Central memory CD8-positive, alpha-beta T cell (primary cell): Measurements from ENCODE around the gene DIAPH2.

Experiments
- ATAC-seq: fragments of 150-1000 bp; cut with Tn5 transposase; replicated peaks from 2 replicates; pipeline ENCODE4 v1.10.0; 2022; ENCODE audit warnings: mild to moderate bottlenecking, moderate FRiP score, moderate number of reproducible peaks; ENCODE audit not compliant: poor library complexity, severe bottlenecking; ENCODE audit errors: extremely low read depth
- DNase-seq, 2 donors: peaks; one replicate each; pipeline ENCODE4 v3.0.0; 2021; ENCODE audit warnings: low spot score in 2 of 2
- H3K27ac Mint-ChIP-seq: one replicate; pipeline ENCODE4 v1.8.0; 2022; ENCODE audit warnings: low read depth, mild to moderate bottlenecking, moderate library complexity, mixed read lengths
- H3K27me3 Mint-ChIP-seq: one replicate; pipeline ENCODE4 v1.8.0; 2022; ENCODE audit warnings: mixed read lengths
- H3K36me3 Mint-ChIP-seq: one replicate; pipeline ENCODE4 v1.8.0; 2022; ENCODE audit warnings: mild to moderate bottlenecking, moderate library complexity, mixed read lengths; ENCODE audit not compliant: insufficient read depth
- H3K4me1 Mint-ChIP-seq: one replicate; pipeline ENCODE4 v1.8.0; 2022; ENCODE audit warnings: mixed read lengths
- H3K4me3 Mint-ChIP-seq: one replicate; pipeline ENCODE4 v1.8.0; 2022; ENCODE audit warnings: mild to moderate bottlenecking, moderate library complexity, mixed read lengths
- H3K9me3 Mint-ChIP-seq: one replicate; pipeline ENCODE4 v1.8.0; 2022; ENCODE audit warnings: mixed read lengths

The DIAPH2 gene

DNA sequence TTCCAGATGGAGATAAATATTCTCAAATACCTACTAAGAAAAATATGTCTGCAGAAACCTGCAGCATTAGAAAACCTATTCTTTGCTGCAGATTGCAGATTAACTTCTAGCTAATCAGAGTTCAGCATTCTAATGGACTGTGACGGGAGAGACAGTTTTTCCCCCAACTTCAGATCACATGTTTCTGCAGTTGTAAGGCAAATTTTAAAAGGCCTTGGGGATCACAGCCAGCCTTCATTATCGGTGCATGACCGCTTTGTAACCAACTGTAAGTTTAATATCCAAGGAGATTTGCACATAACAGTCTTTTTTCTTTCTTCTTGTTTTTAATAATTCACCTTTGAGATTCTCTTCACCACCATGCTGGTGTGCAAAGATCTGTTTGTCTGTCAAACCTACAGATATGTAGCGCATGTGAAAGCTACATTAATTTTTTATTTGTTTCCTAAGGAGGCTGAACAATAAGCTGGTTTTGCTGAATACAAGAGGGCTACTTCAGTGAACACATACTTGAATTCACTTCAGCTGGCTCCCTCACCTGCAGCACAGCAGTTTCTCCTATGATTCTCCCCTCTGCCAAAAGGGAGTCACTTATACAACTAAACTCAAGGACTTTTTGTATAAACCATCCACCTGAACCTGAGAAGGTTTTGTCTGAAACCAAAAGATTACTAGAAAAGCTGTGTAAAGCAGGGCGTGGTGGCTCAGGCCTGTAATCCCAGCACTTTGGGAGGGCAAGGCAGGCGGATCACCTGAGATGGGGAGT, 687.5 kb downstream of the DIAPH2 start:
- Mint-ChIP-seq H3K4me1 (no peaks in the 10 kb centered on the region), H3K27ac (no peak overlapping the region), H3K36me3 (peaks cover 4% of the 10 kb centered on the region)

DNA sequence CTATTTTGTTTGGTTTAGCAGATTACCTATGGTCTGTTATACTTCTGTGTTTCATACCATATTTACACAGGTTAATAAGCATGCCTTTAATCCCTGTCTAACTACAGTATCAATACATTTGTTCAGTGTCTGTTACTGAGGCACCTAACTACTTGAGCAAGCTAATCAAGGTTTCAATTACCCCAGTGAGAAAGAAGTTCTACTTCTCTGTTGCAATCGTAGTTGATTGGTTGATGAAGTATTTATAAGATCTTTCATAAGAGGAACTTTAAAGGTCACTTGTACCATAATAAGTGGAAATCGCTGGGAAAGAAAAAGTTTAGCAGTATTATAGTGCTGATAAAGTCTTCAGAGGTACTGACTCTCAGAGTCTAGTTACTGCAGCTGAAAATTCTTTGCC, 689.6 kb downstream of the DIAPH2 start:
- Mint-ChIP-seq H3K27ac (no peak overlapping the region), H3K4me3 (no peak overlapping the region), H3K36me3 (peaks cover 4% of the 10 kb centered on the region), H3K4me1 (no peaks in the 10 kb centered on the region), H3K27me3 (no peaks in the 10 kb centered on the region), H3K9me3 (no peaks in the 10 kb centered on the region)
- DNase-seq (no peak), ATAC-seq (no peak)

More for the DNA sequence above, 687.5 kb downstream of the DIAPH2 start:
- Mint-ChIP-seq H3K9me3 (no peaks in the 10 kb centered on the region), H3K27me3 (no peaks in the 10 kb centered on the region), H3K4me3 (no peak overlapping the region)
- DNase-seq (no peak), ATAC-seq (no peak)

DNA sequence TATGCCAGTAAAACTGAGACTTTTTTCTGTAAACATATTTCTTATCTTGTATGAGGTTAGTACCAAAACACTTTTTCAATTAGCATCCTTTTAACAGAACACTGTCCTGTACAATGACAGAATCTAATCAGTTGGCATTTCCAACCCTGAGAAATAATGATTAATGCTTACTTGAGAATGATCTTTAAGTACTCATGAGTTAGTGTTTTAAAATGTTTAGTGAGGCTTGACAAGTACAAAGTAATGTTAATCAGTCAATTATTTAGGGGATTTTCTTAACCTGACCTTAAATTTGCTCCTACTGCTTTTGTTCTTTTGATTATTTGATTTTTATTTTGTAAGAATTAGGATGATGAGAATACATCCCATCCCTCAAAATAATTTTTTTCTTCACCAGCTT, 695.6 kb downstream of the DIAPH2 start:
- no peaks in the 10 kb centered on the region for H3K9me3 Mint-ChIP-seq
- H3K27ac Mint-ChIP-seq: no peak overlapping the region
- H3K4me3 Mint-ChIP-seq: no peak overlapping the region
- peaks cover 3% of the 10 kb centered on the region for H3K36me3 Mint-ChIP-seq
- no peaks in the 10 kb centered on the region for H3K27me3 Mint-ChIP-seq
- no peaks in the 10 kb centered on the region for H3K4me1 Mint-ChIP-seq
- DNase-seq (no peak), ATAC-seq (no peak)

DNA sequence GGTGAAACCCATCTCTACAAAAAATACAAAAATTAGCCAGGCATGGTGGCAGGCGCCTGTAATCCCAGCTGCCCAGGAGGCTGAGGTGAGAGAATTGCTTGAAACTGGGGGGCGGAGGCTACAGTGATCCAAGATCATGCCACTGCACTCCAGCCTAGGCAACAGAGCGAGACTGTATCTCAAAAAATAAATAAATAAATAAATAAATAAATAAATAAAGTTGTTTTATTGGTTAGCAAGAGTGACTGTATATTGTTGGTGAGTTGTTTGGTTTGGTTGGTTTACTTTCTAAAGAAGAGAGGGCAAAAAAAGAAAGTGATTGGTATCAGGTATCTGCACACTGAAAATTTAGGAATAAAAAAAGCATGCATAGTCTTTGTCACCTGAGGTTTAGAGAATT, 700.0 kb downstream of the DIAPH2 start:
- no peak overlapping the region for H3K4me3 Mint-ChIP-seq
- H3K27me3 Mint-ChIP-seq: no peaks in the 10 kb centered on the region
- H3K9me3 Mint-ChIP-seq: no peaks in the 10 kb centered on the region
- no peaks in the 10 kb centered on the region for H3K4me1 Mint-ChIP-seq
- DNase-seq (no peak), ATAC-seq (no peak)
- peaks cover 3% of the 10 kb centered on the region for H3K36me3 Mint-ChIP-seq
- H3K27ac Mint-ChIP-seq: no peak overlapping the region

DNA sequence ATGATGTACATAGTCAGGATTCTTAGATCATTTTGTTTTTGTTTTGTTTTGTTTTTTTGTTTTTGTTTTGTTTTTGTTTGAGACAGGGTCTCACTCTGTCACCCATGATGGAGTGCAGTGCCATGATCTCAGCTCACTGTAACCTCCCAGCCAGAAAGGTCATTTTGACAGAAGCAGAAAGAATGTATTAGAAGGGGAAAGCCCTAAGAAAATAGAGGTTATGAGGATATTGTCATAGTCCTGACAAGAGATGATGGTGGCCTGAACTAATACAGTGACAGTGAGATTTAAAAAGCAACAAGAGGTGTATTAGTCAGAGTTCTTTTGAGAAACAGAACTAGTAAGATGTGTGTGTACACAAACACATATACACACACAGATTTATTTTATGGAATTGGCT, 702.4 kb downstream of the DIAPH2 start:
- Mint-ChIP-seq H3K36me3 (peaks cover 2% of the 10 kb centered on the region), H3K4me1 (no peaks in the 10 kb centered on the region), H3K27ac (no peak overlapping the region), H3K27me3 (no peaks in the 10 kb centered on the region), H3K9me3 (no peaks in the 10 kb centered on the region), H3K4me3 (no peak overlapping the region)
- ATAC-seq (no peak), DNase-seq (no peak)

DNA sequence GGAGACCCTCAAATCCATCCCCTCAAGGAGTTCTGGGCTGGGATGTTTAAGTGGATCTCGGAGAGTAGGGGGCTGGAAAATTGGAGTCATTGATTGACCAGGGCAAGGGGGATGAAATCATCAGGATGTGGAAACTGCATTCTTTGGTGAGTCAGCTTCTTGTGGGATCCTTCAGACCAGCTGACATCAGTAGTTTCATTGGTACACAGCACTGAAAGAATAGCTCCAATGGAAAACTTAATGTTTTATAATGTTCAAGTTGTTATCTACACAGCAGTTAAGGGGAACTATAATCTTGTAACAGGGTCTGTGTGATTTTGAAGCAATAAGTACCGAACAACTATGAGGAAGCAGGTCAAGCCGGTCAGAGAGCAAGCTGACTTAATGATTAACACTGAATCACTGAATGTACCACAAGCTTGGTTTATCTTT, 705.1 kb downstream of the DIAPH2 start:
- no peak overlapping the region for H3K27ac Mint-ChIP-seq
- H3K36me3 Mint-ChIP-seq: no peaks in the 10 kb centered on the region
- H3K4me3 Mint-ChIP-seq: no peak overlapping the region
- DNase-seq (no peak), ATAC-seq (no peak)
- no peaks in the 10 kb centered on the region for H3K27me3 Mint-ChIP-seq
- H3K9me3 Mint-ChIP-seq: no peaks in the 10 kb centered on the region
- H3K4me1 Mint-ChIP-seq: no peaks in the 10 kb centered on the region

DNA sequence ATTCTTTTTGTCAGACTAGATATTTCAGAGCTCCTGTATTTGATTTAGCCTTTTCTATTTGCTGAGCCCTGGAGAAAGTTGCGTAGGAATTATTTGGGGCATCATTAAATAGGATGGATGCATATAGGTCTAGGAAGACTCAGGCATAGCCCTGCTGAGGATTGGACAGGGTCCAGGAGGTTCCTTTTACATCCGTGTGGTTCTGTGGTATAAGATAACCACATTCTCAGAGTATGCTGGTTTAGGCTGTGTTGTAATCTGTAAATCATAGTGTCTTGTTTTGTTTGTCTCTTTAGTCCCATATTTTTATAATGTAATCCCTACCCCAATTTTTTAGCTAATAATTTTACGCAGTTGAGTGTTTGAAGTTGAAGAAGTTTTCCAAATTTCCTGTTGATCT, 712.7 kb downstream of the DIAPH2 start:
- Mint-ChIP-seq H3K9me3 (no peaks in the 10 kb centered on the region), H3K4me1 (peaks cover 15% of the 10 kb centered on the region), H3K27me3 (no peaks in the 10 kb centered on the region), H3K4me3 (no peak overlapping the region), H3K27ac (no peak overlapping the region), H3K36me3 (no peaks in the 10 kb centered on the region)
- no peak for DNase-seq
- no peak for ATAC-seq

DNA sequence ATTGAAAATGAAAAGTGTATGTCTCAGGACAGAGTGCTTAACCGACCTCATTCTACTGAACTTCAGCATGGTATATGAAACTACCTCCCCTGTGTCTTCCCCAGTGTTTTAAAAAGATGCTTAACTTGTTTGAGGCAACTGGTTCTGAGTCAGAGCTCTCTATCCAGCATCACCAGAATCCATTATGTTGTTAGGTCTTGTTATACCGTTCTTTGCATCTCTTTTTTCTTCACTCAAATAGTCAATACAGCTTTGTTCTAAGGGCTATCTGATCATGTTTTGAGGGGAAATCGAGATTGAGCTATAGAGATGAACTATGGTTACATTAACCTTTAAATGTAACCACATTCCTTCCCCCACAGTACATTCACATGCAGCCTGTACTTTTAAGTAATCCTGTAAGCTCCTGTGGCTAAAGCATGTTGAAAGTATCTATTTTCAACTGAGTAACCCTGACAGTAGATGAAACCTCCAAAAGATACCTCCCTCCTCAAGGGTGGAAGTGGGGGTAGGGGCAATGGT, 713.4 kb downstream of the DIAPH2 start:
- Mint-ChIP-seq H3K4me3 (no peak overlapping the region), H3K27ac (no peak overlapping the region), H3K4me1 (peaks cover 15% of the 10 kb centered on the region), H3K9me3 (no peaks in the 10 kb centered on the region), H3K27me3 (no peaks in the 10 kb centered on the region), H3K36me3 (no peaks in the 10 kb centered on the region)
- ATAC-seq (no peak), DNase-seq (no peak)

DNA sequence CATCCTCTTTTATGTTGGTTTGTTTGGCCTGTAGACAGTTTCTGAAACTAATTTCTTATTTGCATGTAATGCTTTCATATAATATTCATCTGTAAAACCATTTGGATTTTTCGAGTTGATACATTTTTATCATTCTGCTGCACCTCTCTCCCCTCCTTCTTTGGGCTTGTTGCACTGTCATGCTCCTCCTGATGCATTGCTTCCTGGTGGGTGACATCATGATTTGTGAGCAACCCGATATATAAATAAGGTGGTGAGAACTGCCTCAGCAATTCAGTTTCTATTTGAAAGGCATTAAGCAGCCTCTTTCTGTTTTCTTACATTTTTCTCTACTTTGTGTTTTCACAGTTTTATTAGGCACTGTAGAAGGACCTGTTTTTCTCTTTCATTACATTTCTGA, 714.8 kb downstream of the DIAPH2 start:
- ATAC-seq (no peak), DNase-seq (no peak)
- no peaks in the 10 kb centered on the region for H3K36me3 Mint-ChIP-seq
- no peak overlapping the region for H3K4me3 Mint-ChIP-seq
- peaks cover 15% of the 10 kb centered on the region for H3K4me1 Mint-ChIP-seq
- H3K27ac Mint-ChIP-seq: no peak overlapping the region
- H3K9me3 Mint-ChIP-seq: no peaks in the 10 kb centered on the region
- H3K27me3 Mint-ChIP-seq: no peaks in the 10 kb centered on the region

DNA sequence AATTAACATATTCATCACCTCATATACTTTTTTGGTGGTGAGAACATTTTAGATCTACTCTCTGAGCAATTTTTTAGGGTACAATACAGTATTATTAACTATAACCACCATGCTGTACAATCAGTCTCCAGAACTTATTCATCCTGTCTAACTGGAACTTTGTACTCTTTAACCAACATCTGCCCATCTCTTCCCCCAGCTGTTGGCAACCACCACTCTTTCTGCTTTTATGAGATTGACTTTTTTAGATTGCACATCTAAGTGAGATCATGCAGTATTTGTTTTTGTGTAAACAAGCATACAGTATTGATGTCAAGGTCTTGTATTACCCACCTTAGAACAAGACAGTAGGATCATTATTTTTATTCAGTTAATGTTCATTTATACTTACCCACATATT, 715.9 kb downstream of the DIAPH2 start:
- H3K36me3 Mint-ChIP-seq: no peaks in the 10 kb centered on the region
- no peak for DNase-seq
- peaks cover 15% of the 10 kb centered on the region for H3K4me1 Mint-ChIP-seq
- H3K27ac Mint-ChIP-seq: no peak overlapping the region
- ATAC-seq: no peak
- H3K9me3 Mint-ChIP-seq: no peaks in the 10 kb centered on the region
- H3K27me3 Mint-ChIP-seq: no peaks in the 10 kb centered on the region
- no peak overlapping the region for H3K4me3 Mint-ChIP-seq

DNA sequence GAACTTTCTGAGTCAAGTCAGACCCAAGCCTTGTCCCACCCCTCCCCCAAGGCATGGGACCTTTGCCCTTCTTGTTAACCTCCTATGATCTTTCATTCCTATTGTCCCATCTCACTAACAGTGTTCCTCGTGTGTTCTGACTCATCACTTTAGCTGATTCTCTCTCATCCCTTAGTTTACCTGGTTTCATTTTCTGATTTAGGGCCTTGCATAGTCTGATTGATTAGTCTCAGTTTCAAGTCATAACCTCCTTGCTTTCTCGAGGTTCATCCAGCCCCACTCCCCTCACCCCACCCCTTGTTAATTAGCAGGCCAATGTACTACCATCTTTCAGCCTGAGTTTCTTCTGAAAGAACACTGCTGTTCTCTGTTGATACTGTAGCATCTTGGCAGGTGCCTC, 716.5 kb downstream of the DIAPH2 start:
- Mint-ChIP-seq H3K9me3 (no peaks in the 10 kb centered on the region), H3K4me3 (no peak overlapping the region), H3K4me1 (peaks cover 15% of the 10 kb centered on the region), H3K27ac (no peak overlapping the region), H3K36me3 (no peaks in the 10 kb centered on the region), H3K27me3 (no peaks in the 10 kb centered on the region)
- ATAC-seq (no peak), DNase-seq (no peak)

DNA sequence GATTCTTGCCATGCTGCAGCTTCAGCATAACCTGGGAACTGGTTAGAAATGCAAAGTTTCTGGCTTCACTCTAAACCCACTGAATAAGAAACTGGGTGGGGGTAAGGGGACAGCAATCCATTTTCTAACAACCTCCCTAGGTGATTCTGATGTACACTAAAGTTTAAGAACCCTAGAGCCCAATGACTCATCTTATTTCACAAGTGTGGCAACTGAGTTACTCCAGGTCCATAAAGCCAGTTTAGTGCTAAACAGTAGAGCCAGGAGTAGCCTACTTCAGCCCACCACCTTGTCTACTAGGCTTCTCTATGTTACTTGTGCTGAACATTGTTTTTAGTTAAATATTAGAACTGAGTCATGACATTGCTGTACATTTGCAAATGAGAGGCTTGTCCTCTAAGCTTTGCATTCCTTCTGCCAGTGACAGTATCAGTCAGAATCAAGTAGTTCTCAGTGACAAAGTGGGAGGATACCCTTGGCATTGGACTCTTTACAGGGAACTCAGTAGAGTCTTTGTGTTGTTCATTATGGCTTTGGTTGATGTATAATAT, 717.0 kb downstream of the DIAPH2 start:
- ATAC-seq (no peak), DNase-seq (no peak)
- H3K9me3 Mint-ChIP-seq: no peaks in the 10 kb centered on the region
- no peaks in the 10 kb centered on the region for H3K27me3 Mint-ChIP-seq
- peaks cover 15% of the 10 kb centered on the region for H3K4me1 Mint-ChIP-seq
- H3K4me3 Mint-ChIP-seq: no peak overlapping the region
- H3K36me3 Mint-ChIP-seq: no peaks in the 10 kb centered on the region
- H3K27ac Mint-ChIP-seq: no peak overlapping the region

DNA sequence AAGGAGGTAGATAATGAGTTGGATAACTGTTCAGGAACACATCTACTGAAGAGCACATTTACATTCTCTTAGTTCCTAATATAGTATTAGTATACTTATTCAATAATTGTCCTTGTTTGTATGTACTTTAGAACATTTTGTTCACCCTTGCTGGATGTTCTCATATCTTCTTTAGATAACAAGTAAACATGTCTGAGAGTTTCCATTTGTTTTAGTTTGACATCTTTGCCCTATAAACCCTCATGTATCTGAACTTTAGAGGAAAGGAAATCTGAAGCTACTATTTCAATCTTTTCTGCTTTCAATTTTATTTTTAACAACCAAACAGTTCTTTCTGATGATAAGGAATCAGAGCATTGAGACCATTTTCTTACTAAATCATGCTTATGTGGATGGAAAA, 717.7 kb downstream of the DIAPH2 start:
- no peaks in the 10 kb centered on the region for H3K27me3 Mint-ChIP-seq
- no peaks in the 10 kb centered on the region for H3K9me3 Mint-ChIP-seq
- peaks cover 15% of the 10 kb centered on the region for H3K4me1 Mint-ChIP-seq
- no peak for DNase-seq
- no peak overlapping the region for H3K27ac Mint-ChIP-seq
- no peak for ATAC-seq
- no peaks in the 10 kb centered on the region for H3K36me3 Mint-ChIP-seq
- H3K4me3 Mint-ChIP-seq: no peak overlapping the region
